Epithelial cell of proximal tubule (primary cell): ENCODE data around the gene DPP10. TPM values are rescaled to one million over a fixed set of nuclear protein-coding genes. Genes with fewer than 3 reads are reported as not detected.

Source experiments
- DNase-seq: peaks from one replicate; pipeline ENCODE4 v3.0.0-alpha.2; 2011; ENCODE audit warnings: low read depth
- H3K4me3 ChIP-seq: 2 replicates; pipeline ENCODE4 v1.5.1; 2011; ENCODE audit warnings: low read depth, mild to moderate bottlenecking, low read length
- CTCF ChIP-seq: conservative IDR thresholded peaks from 2 replicates; pipeline ENCODE4 v1.5.1; 2012; ENCODE audit warnings: low read depth, mild to moderate bottlenecking, low read length
- total RNA-seq: library from RNA; depleted of rRNA; stranded (reverse); fragments of >200 nt; gene quantifications from 2 replicates; pipeline ENCODE4 v1.2.3, GENCODE V29; 2015

Gene DPP10
- total RNA-seq, 1 donor from 2014 or later, result 0.06 TPM

GRCh38 chr2:114784890-114785583 is 342.6 kb downstream of the DPP10 start:
- no peak for TF ChIP-seq CTCF
- no peak for DNase-seq
- H3K4me3 ChIP-seq, result no peak overlapping the region

GRCh38 chr2:114786901-114787300 is 344.5 kb downstream of the DPP10 start:
- TF ChIP-seq CTCF, result no peak
- no peak overlapping the region for H3K4me3 ChIP-seq
- no peak for DNase-seq

GRCh38 chr2:114787486-114787885 is 345.0 kb downstream of the DPP10 start:
- TF ChIP-seq CTCF, result no peak
- DNase-seq, result no peak
- no peak overlapping the region for H3K4me3 ChIP-seq

GRCh38 chr2:114789989-114790388 is 347.5 kb downstream of the DPP10 start:
- no peak overlapping the region for H3K4me3 ChIP-seq
- DNase-seq, result no peak
- no peak for TF ChIP-seq CTCF

- no peak overlapping the region for H3K4me3 ChIP-seq
- DNase-seq, result no peak
- TF ChIP-seq CTCF, result no peak
These were observed 355.1 kb downstream of the DPP10 start for GRCh38 chr2:114797540-114797939.

GRCh38 chr2:114797942-114798341 is 355.5 kb downstream of the DPP10 start:
- no peak overlapping the region for H3K4me3 ChIP-seq
- TF ChIP-seq CTCF, result no peak
- DNase-seq, result no peak

- DNase-seq, result no peak
- no peak overlapping the region for H3K4me3 ChIP-seq
- TF ChIP-seq CTCF, result no peak
These were observed 357.9 kb downstream of the DPP10 start for GRCh38 chr2:114800371-114800770.
